ENCODE results near the gene MYBL2.

MYBL2 gene

DNA sequence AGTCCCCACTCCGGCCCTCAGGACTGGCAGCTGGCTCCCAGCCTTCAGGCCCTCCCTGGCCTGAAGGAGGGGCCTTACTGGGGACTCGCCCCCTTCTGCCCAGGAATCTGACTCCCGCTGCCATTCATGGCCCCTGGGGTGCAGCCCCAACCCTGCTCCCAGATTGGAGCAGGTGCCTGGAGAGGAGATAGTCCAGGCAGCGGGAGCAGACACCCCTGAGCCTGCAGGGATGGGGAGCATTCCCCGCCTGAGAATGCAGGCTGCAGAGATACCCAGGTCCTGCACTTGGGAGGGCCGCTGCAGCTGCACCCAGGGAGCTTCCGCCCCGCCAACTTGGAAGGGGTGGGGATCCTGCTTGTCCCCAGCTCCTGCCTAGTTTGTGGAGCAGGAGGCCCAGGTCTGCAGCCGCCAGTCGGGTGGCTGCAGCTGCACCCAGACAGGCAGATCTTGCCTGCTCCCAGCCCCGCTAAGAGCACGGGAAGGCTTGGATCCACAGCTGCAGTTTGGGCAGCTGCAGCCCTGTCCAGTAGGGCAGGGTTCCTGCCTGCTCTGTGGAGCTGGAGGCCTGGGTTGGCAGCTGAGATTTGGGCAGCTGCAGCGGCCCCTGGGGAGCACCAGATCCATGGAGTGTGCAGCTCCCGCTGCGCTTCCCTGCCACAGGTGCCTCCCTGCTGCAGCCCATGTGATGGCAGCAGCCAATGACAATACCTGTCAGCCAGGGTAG is 54.7 kb downstream of the MYBL2 start:
- Histone ChIP-seq H3K36me3 (ENCODE audit: control insufficient read depth in 4 of 4, insufficient read depth in 4 of 4, low read length in 3 of 4) (peaks cover 0 to 9% (median 1%) of the 10 kb centered on the region in 4 experiments), H3K4me1 (ENCODE audit: control extremely low read depth in 1 of 4, control insufficient read depth in 4 of 4, insufficient read depth in 4 of 4, low read length in 3 of 4) (no peaks in the 10 kb centered on the region), H3K27ac (ENCODE audit: insufficient read depth in 1 of 2, low read depth in 1 of 2, low read length in 2 of 2, poor library complexity in 1 of 2, severe bottlenecking in 2 of 2) (no peak overlapping the region), H3K27me3 (replicated peaks in 2 of 5; ENCODE audit: control insufficient read depth in 4 of 5, insufficient read depth in 5 of 5, low read length in 4 of 5) (peaks cover 0 to 18% (median 2%) of the 10 kb centered on the region in 5 experiments), H3K4me3 (ENCODE audit: control insufficient read depth in 1 of 7, extremely low read depth in 1 of 7, insufficient read depth in 4 of 7, low read depth in 2 of 7, low read length in 6 of 7) (no peak overlapping the region), H3K9me3 (ENCODE audit: control extremely low read depth in 1 of 5, control insufficient read depth in 4 of 5, insufficient read depth in 2 of 5, low read depth in 1 of 5, low read length in 4 of 5) (no peaks in the 10 kb centered on the region)
- WGBS (ENCODE audit: insufficient coverage), result 59% methylated on average over 15 of the region's 15 CpGs
- CTCF ChIA-PET, result no interaction called here
- POLR2A ChIA-PET, result no interaction called here
- no peak for DNase-seq

DNA sequence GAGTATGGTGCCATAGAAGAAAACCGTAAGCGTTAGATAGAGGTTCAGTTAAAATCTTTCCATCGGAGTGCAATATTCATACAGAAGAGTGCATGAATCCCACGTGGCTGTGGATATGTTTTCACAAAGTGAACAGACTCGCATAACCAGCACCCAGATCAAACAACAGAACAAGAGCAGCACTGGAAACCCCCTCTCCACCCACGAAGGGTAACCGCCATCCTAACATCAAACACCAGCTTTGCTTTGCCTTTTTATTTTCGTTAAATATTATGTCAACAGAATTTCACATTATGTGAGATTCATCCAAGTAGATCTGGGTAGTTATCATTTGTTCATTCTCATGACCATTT is 55.2 kb downstream of the MYBL2 start:
- Histone ChIP-seq H3K4me3 (ENCODE audit: control insufficient read depth in 1 of 7, extremely low read depth in 1 of 7, insufficient read depth in 4 of 7, low read depth in 2 of 7, low read length in 6 of 7) (no peak overlapping the region), H3K27ac (ENCODE audit: insufficient read depth in 1 of 2, low read depth in 1 of 2, low read length in 2 of 2, poor library complexity in 1 of 2, severe bottlenecking in 2 of 2) (no peak overlapping the region), H3K9me3 (ENCODE audit: control extremely low read depth in 1 of 5, control insufficient read depth in 4 of 5, insufficient read depth in 2 of 5, low read depth in 1 of 5, low read length in 4 of 5) (no peaks in the 10 kb centered on the region), H3K36me3 (ENCODE audit: control insufficient read depth in 4 of 4, insufficient read depth in 4 of 4, low read length in 3 of 4) (peaks cover 0 to 4% (median 0%) of the 10 kb centered on the region in 4 experiments), H3K4me1 (ENCODE audit: control extremely low read depth in 1 of 4, control insufficient read depth in 4 of 4, insufficient read depth in 4 of 4, low read length in 3 of 4) (no peaks in the 10 kb centered on the region), H3K27me3 (replicated peaks in 2 of 5; ENCODE audit: control insufficient read depth in 4 of 5, insufficient read depth in 5 of 5, low read length in 4 of 5) (peaks cover 0 to 22% (median 2%) of the 10 kb centered on the region in 5 experiments)
- DNase-seq, result no peak
- ChIA-PET POLR2A (no interaction called here), CTCF (no interaction called here)
- 83% methylated on average over 6 of the region's 8 CpGs for WGBS (ENCODE audit: insufficient coverage)

DNA sequence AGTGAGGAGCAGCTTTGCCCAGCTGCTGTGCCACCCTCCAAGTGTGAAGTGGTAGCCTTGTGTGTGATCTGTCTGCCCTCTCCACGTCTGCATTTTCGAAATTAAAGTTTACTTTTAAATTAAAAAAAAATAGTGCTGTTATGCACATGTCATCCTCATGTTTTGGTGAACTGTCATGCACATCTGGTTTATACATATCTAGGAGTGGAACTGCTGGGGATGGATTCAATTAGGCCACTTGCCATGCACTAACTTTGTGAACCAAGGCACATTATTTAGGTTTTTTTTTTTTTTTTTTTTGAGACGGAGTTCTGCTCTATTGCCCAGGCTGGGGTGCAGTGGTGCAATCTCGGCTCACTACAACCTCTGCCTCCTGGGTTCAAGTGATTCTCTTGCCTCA is 56.3 kb downstream of the MYBL2 start:
- Histone ChIP-seq H3K27ac (ENCODE audit: insufficient read depth in 1 of 2, low read depth in 1 of 2, low read length in 2 of 2, poor library complexity in 1 of 2, severe bottlenecking in 2 of 2) (no peak overlapping the region), H3K27me3 (replicated peaks in 2 of 5; ENCODE audit: control insufficient read depth in 4 of 5, insufficient read depth in 5 of 5, low read length in 4 of 5) (peaks cover 0 to 22% (median 2%) of the 10 kb centered on the region in 5 experiments)
- no CpG with 5 or more reads among the region's 4 CpGs for WGBS (ENCODE audit: insufficient coverage)

DNA sequence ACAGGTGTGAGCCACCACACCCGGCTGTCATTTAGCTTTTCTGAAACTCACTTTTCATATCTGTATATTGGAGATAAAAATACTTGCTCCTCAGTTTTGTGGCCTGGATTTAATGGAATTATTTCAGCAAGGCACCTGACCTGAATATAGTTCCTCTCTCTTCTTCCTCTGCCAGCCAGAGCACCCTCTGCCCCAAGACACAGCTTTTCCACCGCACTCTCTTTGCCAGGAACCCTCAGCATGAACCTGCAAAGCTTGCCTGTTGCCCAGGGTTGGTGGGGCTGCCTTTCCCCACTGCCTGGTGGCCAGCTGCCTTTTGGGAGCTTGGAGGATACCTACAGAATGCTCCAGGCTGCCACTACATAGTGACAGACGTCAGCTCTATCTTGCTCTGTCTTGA is 56.8 kb downstream of the MYBL2 start:
- H3K27ac ChIP-seq (ENCODE audit: insufficient read depth in 1 of 2, low read depth in 1 of 2, low read length in 2 of 2, poor library complexity in 1 of 2, severe bottlenecking in 2 of 2), result no peak overlapping the region
- H3K4me3 ChIP-seq (ENCODE audit: control insufficient read depth in 1 of 7, extremely low read depth in 1 of 7, insufficient read depth in 4 of 7, low read depth in 2 of 7, low read length in 6 of 7), result no peak overlapping the region
- no peaks in the 10 kb centered on the region for H3K36me3 ChIP-seq (ENCODE audit: control insufficient read depth in 4 of 4, insufficient read depth in 4 of 4, low read length in 3 of 4)
- H3K4me1 ChIP-seq (ENCODE audit: control extremely low read depth in 1 of 4, control insufficient read depth in 4 of 4, insufficient read depth in 4 of 4, low read length in 3 of 4), result no peaks in the 10 kb centered on the region
- ChIA-PET CTCF (no interaction called here), POLR2A (no interaction called here)
- 88% methylated on average over 2 of the region's 3 CpGs for WGBS (ENCODE audit: insufficient coverage)
- H3K9me3 ChIP-seq (ENCODE audit: control extremely low read depth in 1 of 5, control insufficient read depth in 4 of 5, insufficient read depth in 2 of 5, low read depth in 1 of 5, low read length in 4 of 5), result peaks cover 0 to 2% (median 0%) of the 10 kb centered on the region in 5 experiments
- DNase-seq, result no peak
- peaks cover 0 to 22% (median 2%) of the 10 kb centered on the region in 5 experiments for H3K27me3 ChIP-seq (replicated peaks in 2 of 5; ENCODE audit: control insufficient read depth in 4 of 5, insufficient read depth in 5 of 5, low read length in 4 of 5)

More for the DNA sequence above, 56.3 kb downstream of the MYBL2 start:
- H3K36me3 ChIP-seq (ENCODE audit: control insufficient read depth in 4 of 4, insufficient read depth in 4 of 4, low read length in 3 of 4), result no peaks in the 10 kb centered on the region
- no peaks in the 10 kb centered on the region for H3K9me3 ChIP-seq (ENCODE audit: control extremely low read depth in 1 of 5, control insufficient read depth in 4 of 5, insufficient read depth in 2 of 5, low read depth in 1 of 5, low read length in 4 of 5)
- H3K4me1 ChIP-seq (ENCODE audit: control extremely low read depth in 1 of 4, control insufficient read depth in 4 of 4, insufficient read depth in 4 of 4, low read length in 3 of 4), result no peaks in the 10 kb centered on the region
- no peak for DNase-seq
- ChIA-PET CTCF (no interaction called here), POLR2A (no interaction called here)
- H3K4me3 ChIP-seq (ENCODE audit: control insufficient read depth in 1 of 7, extremely low read depth in 1 of 7, insufficient read depth in 4 of 7, low read depth in 2 of 7, low read length in 6 of 7), result no peak overlapping the region

DNA sequence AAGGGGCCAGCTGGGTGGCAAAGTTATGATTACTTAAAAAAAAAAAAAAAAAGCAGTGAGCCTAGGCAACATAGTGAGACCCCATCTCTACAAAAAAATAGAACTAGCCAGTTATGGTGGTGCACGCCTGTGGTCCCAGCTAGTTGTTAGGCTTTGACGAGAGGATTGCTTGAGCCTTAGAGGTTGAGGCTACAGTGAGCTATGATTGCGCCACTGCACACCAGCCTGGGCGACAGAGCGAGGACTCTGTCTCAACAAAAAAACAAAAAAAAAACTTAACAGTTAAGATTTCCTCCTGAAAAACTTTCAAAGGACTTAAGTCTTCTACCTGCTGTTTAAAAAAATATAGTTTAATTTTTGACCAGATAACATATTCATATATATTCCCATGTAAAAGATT is 57.5 kb downstream of the MYBL2 start:
- Histone ChIP-seq H3K27ac (ENCODE audit: insufficient read depth in 1 of 2, low read depth in 1 of 2, low read length in 2 of 2, poor library complexity in 1 of 2, severe bottlenecking in 2 of 2) (no peak overlapping the region), H3K4me1 (ENCODE audit: control extremely low read depth in 1 of 4, control insufficient read depth in 4 of 4, insufficient read depth in 4 of 4, low read length in 3 of 4) (no peaks in the 10 kb centered on the region), H3K36me3 (ENCODE audit: control insufficient read depth in 4 of 4, insufficient read depth in 4 of 4, low read length in 3 of 4) (no peaks in the 10 kb centered on the region), H3K9me3 (ENCODE audit: control extremely low read depth in 1 of 5, control insufficient read depth in 4 of 5, insufficient read depth in 2 of 5, low read depth in 1 of 5, low read length in 4 of 5) (peaks cover 0 to 5% (median 0%) of the 10 kb centered on the region in 5 experiments), H3K4me3 (ENCODE audit: control insufficient read depth in 1 of 7, extremely low read depth in 1 of 7, insufficient read depth in 4 of 7, low read depth in 2 of 7, low read length in 6 of 7) (no peak overlapping the region), H3K27me3 (replicated peaks in 2 of 5; ENCODE audit: control insufficient read depth in 4 of 5, insufficient read depth in 5 of 5, low read length in 4 of 5) (peaks cover 0 to 22% (median 2%) of the 10 kb centered on the region in 5 experiments)
- CTCF ChIA-PET, result no interaction called here
- POLR2A ChIA-PET, result no interaction called here
- no peak for DNase-seq
- 90% methylated on average over 2 of the region's 5 CpGs for WGBS (ENCODE audit: insufficient coverage)

DNA sequence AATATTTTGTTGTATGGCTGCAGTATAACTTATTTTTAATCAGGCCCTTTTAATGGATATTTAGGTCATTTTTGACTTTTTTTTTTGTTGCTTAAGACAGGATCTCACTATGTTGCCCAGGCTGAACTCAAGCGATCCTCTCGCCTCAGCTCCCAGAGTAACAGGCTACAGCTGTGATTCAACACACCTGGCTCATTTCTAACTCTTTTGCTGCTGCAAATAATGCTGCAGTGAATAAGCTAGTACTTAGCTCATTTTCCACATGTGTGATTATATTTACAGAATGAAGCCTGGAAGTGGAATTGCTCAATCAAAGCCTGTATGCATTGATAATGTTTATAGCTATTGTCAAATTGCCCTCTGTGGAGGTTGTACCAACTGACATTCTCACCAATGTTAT is 58.8 kb downstream of the MYBL2 start:
- no peaks in the 10 kb centered on the region for H3K36me3 ChIP-seq (ENCODE audit: control insufficient read depth in 4 of 4, insufficient read depth in 4 of 4, low read length in 3 of 4)
- CTCF ChIA-PET, result no interaction called here
- H3K4me3 ChIP-seq (ENCODE audit: control insufficient read depth in 1 of 7, extremely low read depth in 1 of 7, insufficient read depth in 4 of 7, low read depth in 2 of 7, low read length in 6 of 7), result no peak overlapping the region
- peaks cover 0 to 22% (median 2%) of the 10 kb centered on the region in 5 experiments for H3K27me3 ChIP-seq (replicated peaks in 2 of 5; ENCODE audit: control insufficient read depth in 4 of 5, insufficient read depth in 5 of 5, low read length in 4 of 5)
- no peaks in the 10 kb centered on the region for H3K4me1 ChIP-seq (ENCODE audit: control extremely low read depth in 1 of 4, control insufficient read depth in 4 of 4, insufficient read depth in 4 of 4, low read length in 3 of 4)
- POLR2A ChIA-PET, result no interaction called here
- DNase-seq, result no peak
- 60% methylated on average over 1 of the region's 2 CpGs for WGBS (ENCODE audit: insufficient coverage)
- H3K27ac ChIP-seq (ENCODE audit: insufficient read depth in 1 of 2, low read depth in 1 of 2, low read length in 2 of 2, poor library complexity in 1 of 2, severe bottlenecking in 2 of 2), result no peak overlapping the region
- peaks cover 0 to 5% (median 0%) of the 10 kb centered on the region in 5 experiments for H3K9me3 ChIP-seq (ENCODE audit: control extremely low read depth in 1 of 5, control insufficient read depth in 4 of 5, insufficient read depth in 2 of 5, low read depth in 1 of 5, low read length in 4 of 5)

DNA sequence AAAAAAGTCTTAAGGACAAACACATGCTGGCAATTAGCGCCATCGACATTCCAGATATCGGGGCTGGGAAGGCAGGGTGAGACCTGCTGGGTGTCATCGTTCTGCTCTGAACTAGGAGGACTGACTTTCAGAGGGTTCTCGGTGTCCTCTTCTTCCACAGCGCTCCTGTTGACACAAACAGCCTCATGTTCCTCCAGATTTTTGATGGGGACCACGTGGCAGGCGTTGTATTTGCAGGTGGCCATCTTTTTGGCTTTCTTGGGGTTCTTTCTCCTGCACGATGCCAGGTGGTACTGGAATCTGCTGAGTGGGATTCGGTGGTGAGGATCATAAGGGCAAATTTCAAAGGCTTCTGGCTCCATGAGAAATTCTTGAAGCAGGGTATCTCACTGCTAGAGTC is 59.4 kb downstream of the MYBL2 start:
- H3K36me3 ChIP-seq (ENCODE audit: control insufficient read depth in 4 of 4, insufficient read depth in 4 of 4, low read length in 3 of 4), result no peaks in the 10 kb centered on the region
- no peak overlapping the region for H3K4me3 ChIP-seq (ENCODE audit: control insufficient read depth in 1 of 7, extremely low read depth in 1 of 7, insufficient read depth in 4 of 7, low read depth in 2 of 7, low read length in 6 of 7)
- POLR2A ChIA-PET, result no interaction called here
- CTCF ChIA-PET, result no interaction called here
- WGBS (ENCODE audit: insufficient coverage), result 96% methylated on average over 10 of the region's 10 CpGs
- no peaks in the 10 kb centered on the region for H3K4me1 ChIP-seq (ENCODE audit: control extremely low read depth in 1 of 4, control insufficient read depth in 4 of 4, insufficient read depth in 4 of 4, low read length in 3 of 4)
- H3K27me3 ChIP-seq (replicated peaks in 2 of 5; ENCODE audit: control insufficient read depth in 4 of 5, insufficient read depth in 5 of 5, low read length in 4 of 5), result peaks cover 0 to 20% (median 2%) of the 10 kb centered on the region in 5 experiments
- H3K27ac ChIP-seq (ENCODE audit: insufficient read depth in 1 of 2, low read depth in 1 of 2, low read length in 2 of 2, poor library complexity in 1 of 2, severe bottlenecking in 2 of 2), result no peak overlapping the region
- H3K9me3 ChIP-seq (ENCODE audit: control extremely low read depth in 1 of 5, control insufficient read depth in 4 of 5, insufficient read depth in 2 of 5, low read depth in 1 of 5, low read length in 4 of 5), result peaks cover 0 to 5% (median 0%) of the 10 kb centered on the region in 5 experiments
- DNase-seq, result no peak

Data from common myeloid progenitor, CD34-positive (primary cell).